Spleen (tissue), 11 donors: ENCODE results near the gene MAEA. TPM values are rescaled to one million over a fixed set of nuclear protein-coding genes. Genes with fewer than 3 reads are reported as not detected.
A peak's percentile ranks its signal among the peaks of the same experiment; 100 is the strongest.

ENCODE experiments used
- DNase-seq: peaks from one replicate; pipeline ENCODE4 v3.0.0-alpha.2; 2020
- H3K27ac ChIP-seq, 8 donors: fragments of 200-600 bp; sonication (generic) in 7 of 8; 1 replicate in 4 of 8; 2 replicates in 4 of 8; pipeline versions ENCODE4 v1.5.0 to v1.8.0; 2016 to 2021; ENCODE audit warnings: inconsistent platforms in 4 of 8, mild to moderate bottlenecking in 4 of 8, moderate library complexity in 1 of 8
- H3K27me3 ChIP-seq, 7 donors: fragments of 200-600 bp; sonication (generic) in 6 of 7; replicated peaks in 1 of 7; 1 replicate in 4 of 7; 2 replicates in 3 of 7; pipeline versions ENCODE4 v1.5.0 to v1.8.0; 2016 to 2021; ENCODE audit warnings: inconsistent platforms in 3 of 7, mild to moderate bottlenecking in 1 of 7
- H3K36me3 ChIP-seq, 6 donors: fragments of 200-600 bp; sonication (generic) in 5 of 6; 1 replicate in 4 of 6; 2 replicates in 2 of 6; pipeline versions ENCODE4 v1.5.0 to v1.8.0; 2016 to 2021; ENCODE audit warnings: inconsistent platforms in 2 of 6
- H3K4me1 ChIP-seq, 6 donors: fragments of 200-600 bp; sonication (generic) in 5 of 6; 1 replicate in 3 of 6; 2 replicates in 3 of 6; pipeline versions ENCODE4 v1.5.0 to v1.8.0; 2016 to 2021; ENCODE audit warnings: inconsistent platforms in 3 of 6
- H3K4me3 ChIP-seq, 8 donors: fragments of 200-600 bp; sonication (generic) in 7 of 8; 1 replicate in 4 of 8; 2 replicates in 4 of 8; pipeline versions ENCODE4 v1.5.0 to v1.8.0; 2016 to 2021; ENCODE audit warnings: inconsistent platforms in 4 of 8, mild to moderate bottlenecking in 4 of 8, moderate library complexity in 2 of 8
- H3K9me3 ChIP-seq, 8 donors: fragments of 200-600 bp; sonication (generic) in 7 of 8; 1 replicate in 4 of 8; 2 replicates in 4 of 8; pipeline versions ENCODE4 v1.5.0 to v1.8.0; 2016 to 2021; ENCODE audit warnings: inconsistent platforms in 4 of 8
- POLR2A ChIP-seq, 3 donors: fragments of 450-650 bp; IDR thresholded peaks; one replicate each; pipeline ENCODE4 v1.5.1; 2017; ENCODE audit warnings: antibody characterized with exemption in 3 of 3, mild to moderate bottlenecking in 1 of 3
- POLR2AphosphoS5 ChIP-seq, 3 donors: sonication (generic); formaldehyde crosslinking; IDR thresholded peaks; one replicate each; pipeline ENCODE4 v1.5.1; 2017; ENCODE audit warnings: antibody characterized with exemption in 3 of 3
- WGBS, 5 donors: extraction: QIAGEN DNeasy Blood & Tissue Kit in 3 of 5; methylation state at CpG; one replicate each; pipeline versions ENCODE4 v1.1.5 to v1.1.7; 2013 to 2018; 5-methylcytosine and 5-hydroxymethylcytosine counted together
- intact Hi-C: fragments of 100-400 bp; cut with DNase I; formaldehyde crosslinking; loops from one replicate; pipeline ENCODE4 v1.15.0; 2023; ENCODE audit warnings: low total_unique reads
- polyA plus RNA-seq, 3 donors: library from polyadenylated mRNA; stranded (reverse); fragments of 200-250 nt; gene quantifications; one replicate each; pipeline ENCODE4 v1.2.1, GENCODE V29; 2013
- total RNA-seq, 7 donors: library from RNA; depleted of rRNA in 3 of 7; stranded (reverse); fragments of >200 nt in 3 of 7; fragmentation: NEBNext Ultra II Directional in 4 of 7; extraction: Animal tissue kit (Norgen Biotek cat#: 25700) in 4 of 7; gene quantifications; one replicate each; pipeline versions ENCODE4 v1.1.0 to v1.2.1, GENCODE V29; 2016 to 2021
- TF ChIP-seq, protein P1 (sequence below), 11 experiments: fragments of 200-600 bp in 7 of 11; fragments of 450-650 bp in 4 of 11; sonication (generic) in 4 of 11; IDR thresholded peaks in 8 of 11; conservative IDR thresholded peaks in 3 of 11; 1 replicate in 7 of 11; 2 replicates in 4 of 11; pipeline versions ENCODE4 v1.4.0 to v1.8.0; 2016 to 2021; ENCODE audit warnings: antibody characterized with exemption in 11 of 11, inconsistent platforms in 4 of 11, mild to moderate bottlenecking in 1 of 11
- donor health status: healthy with polysubstance abuse.
- donor health status: DM: no; HTN: no; CAD: no; lungs with moderate emphysema.
- donor health status: DM: no; HTN: no; CAD: no.
- donor health status: Bipolar disorder and iron deficiency.
- donor health status: healthy.
- donor health status: DM: no; HTN: no; CAD: no.
- donor health status: DM: yes; HTN: yes; CAD: no.

MAEA gene
- total and polyA plus RNA-seq, 10 donors: 46.6 to 112 (median 80.1) TPM

GRCh38 chr4:1244978-1245471, 44.7 kb upstream of the MAEA start:
- WGBS, 5 donors: 86 to 90% (median 88%) methylated on average over 10 to 19 of the region's 19 CpGs
- H3K4me1 ChIP-seq: peaks cover 54 to 80% (median 69%) of the 10 kb centered on the region in 6 donors
- peak; percentile 73 for DNase-seq
- TF ChIP-seq POLR2AphosphoS5 (IDR thresholded peaks at IDR 0.05): peak in 1 of 3 donors; percentile 16
- TF ChIP-seq, protein P1, sequence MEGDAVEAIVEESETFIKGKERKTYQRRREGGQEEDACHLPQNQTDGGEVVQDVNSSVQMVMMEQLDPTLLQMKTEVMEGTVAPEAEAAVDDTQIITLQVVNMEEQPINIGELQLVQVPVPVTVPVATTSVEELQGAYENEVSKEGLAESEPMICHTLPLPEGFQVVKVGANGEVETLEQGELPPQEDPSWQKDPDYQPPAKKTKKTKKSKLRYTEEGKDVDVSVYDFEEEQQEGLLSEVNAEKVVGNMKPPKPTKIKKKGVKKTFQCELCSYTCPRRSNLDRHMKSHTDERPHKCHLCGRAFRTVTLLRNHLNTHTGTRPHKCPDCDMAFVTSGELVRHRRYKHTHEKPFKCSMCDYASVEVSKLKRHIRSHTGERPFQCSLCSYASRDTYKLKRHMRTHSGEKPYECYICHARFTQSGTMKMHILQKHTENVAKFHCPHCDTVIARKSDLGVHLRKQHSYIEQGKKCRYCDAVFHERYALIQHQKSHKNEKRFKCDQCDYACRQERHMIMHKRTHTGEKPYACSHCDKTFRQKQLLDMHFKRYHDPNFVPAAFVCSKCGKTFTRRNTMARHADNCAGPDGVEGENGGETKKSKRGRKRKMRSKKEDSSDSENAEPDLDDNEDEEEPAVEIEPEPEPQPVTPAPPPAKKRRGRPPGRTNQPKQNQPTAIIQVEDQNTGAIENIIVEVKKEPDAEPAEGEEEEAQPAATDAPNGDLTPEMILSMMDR (IDR thresholded peaks at IDR 0.05 in 8 of 11, conservative IDR thresholded peaks at IDR 0.05 in 3 of 11): no peak
- H3K27ac ChIP-seq: peak overlapping the region in 2 of 8 donors; percentile 96 to 99
- H3K27me3 ChIP-seq: no peaks in the 10 kb centered on the region
- intact Hi-C loops: no loop called here
- peak overlapping the region in 1 of 8 donors; percentile 93 for H3K4me3 ChIP-seq
- H3K9me3 ChIP-seq: no peaks in the 10 kb centered on the region
- H3K36me3 ChIP-seq: peaks cover 0 to 33% (median 9%) of the 10 kb centered on the region in 6 donors

- Histone ChIP-seq H3K4me1 (peaks cover 60 to 84% (median 75%) of the 10 kb centered on the region in 6 donors), H3K4me3 (peak overlapping the region in 5 of 8 donors; percentile 80 to 95 (median 91)), H3K9me3 (no peaks in the 10 kb centered on the region), H3K36me3 (peaks cover 0 to 29% (median 8%) of the 10 kb centered on the region in 6 donors), H3K27ac (peak overlapping the region in 6 of 8 donors; percentile 96 to 99 (median 98)), H3K27me3 (no peaks in the 10 kb centered on the region)
- intact Hi-C loops: no loop called here
- peak in 1 of 3 donors; percentile 38 for TF ChIP-seq POLR2AphosphoS5 (IDR thresholded peaks at IDR 0.05)
- TF ChIP-seq, protein P1 (IDR thresholded peaks at IDR 0.05 in 8 of 11, conservative IDR thresholded peaks at IDR 0.05 in 3 of 11): no peak
- peak; percentile 79 for DNase-seq
- 80 to 86% (median 84%) methylated on average over 24 to 26 of the region's 26 CpGs for WGBS, 5 donors
Observed at GRCh38 chr4:1245481-1246051, 44.1 kb upstream of the MAEA start.

- H3K4me3 ChIP-seq: peak overlapping the region in 7 of 8 donors; percentile 76 to 95 (median 91)
- intact Hi-C loops: no loop called here
- peak; percentile 78 for DNase-seq
- H3K9me3 ChIP-seq: no peaks in the 10 kb centered on the region
- peaks cover 67 to 84% (median 79%) of the 10 kb centered on the region in 6 donors for H3K4me1 ChIP-seq
- no peaks in the 10 kb centered on the region for H3K27me3 ChIP-seq
- TF ChIP-seq POLR2A (IDR thresholded peaks at IDR 0.05) (no peak), POLR2AphosphoS5 (IDR thresholded peaks at IDR 0.05) (peak in 1 of 3 donors; percentile 42)
- TF ChIP-seq, protein P1 (IDR thresholded peaks at IDR 0.05 in 8 of 11, conservative IDR thresholded peaks at IDR 0.05 in 3 of 11): no peak
- WGBS, 5 donors: 12 to 52% (median 43%) methylated on average over 10 to 24 of the region's 24 CpGs
- peaks cover 0 to 28% (median under 1%) of the 10 kb centered on the region in 6 donors for H3K36me3 ChIP-seq
- H3K27ac ChIP-seq: peak overlapping the region in 7 of 8 donors; percentile 93 to 99 (median 98)
Observed at GRCh38 chr4:1246111-1246881, 43.4 kb upstream of the MAEA start.
